GM23338 (cell line): ENCODE measurements around the gene CHAD.

ENCODE experiments used
- EZH2 ChIP-seq: fragments of 200-600 bp; sonication (generic); IDR thresholded peaks from one replicate; pipeline ENCODE4 v1.8.0; 2017; ENCODE audit warnings: antibody characterized with exemption, mild to moderate bottlenecking, low read depth; ENCODE audit not compliant: unreplicated experiment
- EZH2phosphoT487 ChIP-seq: fragments of 200-600 bp; sonication (generic); IDR thresholded peaks from one replicate; pipeline ENCODE4 v1.8.1; 2018; ENCODE audit warnings: antibody characterized with exemption; ENCODE audit not compliant: unreplicated experiment
- JUNB ChIP-seq: IDR thresholded peaks from one replicate; pipeline ENCODE4 v1.6.1; 2016; ENCODE audit warnings: antibody characterized with exemption; ENCODE audit not compliant: unreplicated experiment
- NANOG ChIP-seq: IDR thresholded peaks from 2 replicates; pipeline ENCODE4 v1.6.1; 2016; ENCODE audit warnings: antibody characterized with exemption, borderline replicate concordance
- POLR2AphosphoS5 ChIP-seq: IDR thresholded peaks from 2 replicates; pipeline ENCODE4 v1.6.1; 2016; ENCODE audit warnings: antibody characterized with exemption, low read depth
- ZNF331 ChIP-seq: fragments of 250-450 bp; sonication (Bioruptor Pico); IDR thresholded peaks from 2 replicates; pipeline ENCODE4 v1.5.0; 2020; ENCODE audit warnings: low read depth, mild to moderate bottlenecking, moderate library complexity
- TF ChIP-seq, protein P1 (sequence below), 2 experiments: fragments of 200-600 bp in 1 of 2; sonication (generic) in 1 of 2; conservative IDR thresholded peaks; 2 replicates each; pipeline versions ENCODE4 v1.5.1 to v1.6.1; 2016 to 2017; ENCODE audit warnings: antibody characterized with exemption in 2 of 2, low read depth in 2 of 2, mild to moderate bottlenecking in 2 of 2, moderate library complexity in 1 of 2
- TF ChIP-seq, protein P2 (sequence below): fragments of 250-450 bp; sonication (Bioruptor Pico); IDR thresholded peaks from 2 replicates; pipeline ENCODE4 v1.5.0; 2020; ENCODE audit warnings: mild to moderate bottlenecking, moderate library complexity
- TF ChIP-seq, protein P3 (sequence below): IDR thresholded peaks from one replicate; pipeline ENCODE4 v1.6.1; 2018; ENCODE audit warnings: antibody characterized with exemption; ENCODE audit not compliant: unreplicated experiment
- TF ChIP-seq, protein P4 (sequence below): IDR thresholded peaks from 2 replicates; pipeline ENCODE4 v1.6.1; 2016; ENCODE audit warnings: antibody characterized with exemption

DNA sequence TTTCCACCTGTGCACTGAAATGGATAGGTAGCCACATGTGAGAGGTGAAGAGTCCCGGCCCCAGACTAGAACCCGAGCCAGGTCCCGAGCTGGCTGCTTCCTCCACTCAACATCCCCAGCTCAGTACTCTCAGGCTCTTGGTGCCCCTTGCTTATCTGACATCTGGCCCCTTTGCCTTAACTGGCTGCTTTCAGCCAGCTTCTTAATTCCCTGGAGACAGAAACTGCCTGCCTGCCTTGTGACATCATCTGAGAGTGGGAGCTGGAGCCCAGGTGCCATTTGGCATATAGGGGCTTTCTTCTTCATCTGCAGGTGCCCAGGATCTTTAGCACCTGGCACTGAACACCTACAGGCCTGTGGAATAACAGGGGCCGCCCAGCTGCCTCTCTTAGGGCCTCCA is 8.9 kb downstream of the CHAD start:
- TF ChIP-seq, protein P1, sequence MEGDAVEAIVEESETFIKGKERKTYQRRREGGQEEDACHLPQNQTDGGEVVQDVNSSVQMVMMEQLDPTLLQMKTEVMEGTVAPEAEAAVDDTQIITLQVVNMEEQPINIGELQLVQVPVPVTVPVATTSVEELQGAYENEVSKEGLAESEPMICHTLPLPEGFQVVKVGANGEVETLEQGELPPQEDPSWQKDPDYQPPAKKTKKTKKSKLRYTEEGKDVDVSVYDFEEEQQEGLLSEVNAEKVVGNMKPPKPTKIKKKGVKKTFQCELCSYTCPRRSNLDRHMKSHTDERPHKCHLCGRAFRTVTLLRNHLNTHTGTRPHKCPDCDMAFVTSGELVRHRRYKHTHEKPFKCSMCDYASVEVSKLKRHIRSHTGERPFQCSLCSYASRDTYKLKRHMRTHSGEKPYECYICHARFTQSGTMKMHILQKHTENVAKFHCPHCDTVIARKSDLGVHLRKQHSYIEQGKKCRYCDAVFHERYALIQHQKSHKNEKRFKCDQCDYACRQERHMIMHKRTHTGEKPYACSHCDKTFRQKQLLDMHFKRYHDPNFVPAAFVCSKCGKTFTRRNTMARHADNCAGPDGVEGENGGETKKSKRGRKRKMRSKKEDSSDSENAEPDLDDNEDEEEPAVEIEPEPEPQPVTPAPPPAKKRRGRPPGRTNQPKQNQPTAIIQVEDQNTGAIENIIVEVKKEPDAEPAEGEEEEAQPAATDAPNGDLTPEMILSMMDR (conservative IDR thresholded peaks at IDR 0.05; ENCODE audit: low read depth in 2 of 2) = no peak
- TF ChIP-seq, protein P2, sequence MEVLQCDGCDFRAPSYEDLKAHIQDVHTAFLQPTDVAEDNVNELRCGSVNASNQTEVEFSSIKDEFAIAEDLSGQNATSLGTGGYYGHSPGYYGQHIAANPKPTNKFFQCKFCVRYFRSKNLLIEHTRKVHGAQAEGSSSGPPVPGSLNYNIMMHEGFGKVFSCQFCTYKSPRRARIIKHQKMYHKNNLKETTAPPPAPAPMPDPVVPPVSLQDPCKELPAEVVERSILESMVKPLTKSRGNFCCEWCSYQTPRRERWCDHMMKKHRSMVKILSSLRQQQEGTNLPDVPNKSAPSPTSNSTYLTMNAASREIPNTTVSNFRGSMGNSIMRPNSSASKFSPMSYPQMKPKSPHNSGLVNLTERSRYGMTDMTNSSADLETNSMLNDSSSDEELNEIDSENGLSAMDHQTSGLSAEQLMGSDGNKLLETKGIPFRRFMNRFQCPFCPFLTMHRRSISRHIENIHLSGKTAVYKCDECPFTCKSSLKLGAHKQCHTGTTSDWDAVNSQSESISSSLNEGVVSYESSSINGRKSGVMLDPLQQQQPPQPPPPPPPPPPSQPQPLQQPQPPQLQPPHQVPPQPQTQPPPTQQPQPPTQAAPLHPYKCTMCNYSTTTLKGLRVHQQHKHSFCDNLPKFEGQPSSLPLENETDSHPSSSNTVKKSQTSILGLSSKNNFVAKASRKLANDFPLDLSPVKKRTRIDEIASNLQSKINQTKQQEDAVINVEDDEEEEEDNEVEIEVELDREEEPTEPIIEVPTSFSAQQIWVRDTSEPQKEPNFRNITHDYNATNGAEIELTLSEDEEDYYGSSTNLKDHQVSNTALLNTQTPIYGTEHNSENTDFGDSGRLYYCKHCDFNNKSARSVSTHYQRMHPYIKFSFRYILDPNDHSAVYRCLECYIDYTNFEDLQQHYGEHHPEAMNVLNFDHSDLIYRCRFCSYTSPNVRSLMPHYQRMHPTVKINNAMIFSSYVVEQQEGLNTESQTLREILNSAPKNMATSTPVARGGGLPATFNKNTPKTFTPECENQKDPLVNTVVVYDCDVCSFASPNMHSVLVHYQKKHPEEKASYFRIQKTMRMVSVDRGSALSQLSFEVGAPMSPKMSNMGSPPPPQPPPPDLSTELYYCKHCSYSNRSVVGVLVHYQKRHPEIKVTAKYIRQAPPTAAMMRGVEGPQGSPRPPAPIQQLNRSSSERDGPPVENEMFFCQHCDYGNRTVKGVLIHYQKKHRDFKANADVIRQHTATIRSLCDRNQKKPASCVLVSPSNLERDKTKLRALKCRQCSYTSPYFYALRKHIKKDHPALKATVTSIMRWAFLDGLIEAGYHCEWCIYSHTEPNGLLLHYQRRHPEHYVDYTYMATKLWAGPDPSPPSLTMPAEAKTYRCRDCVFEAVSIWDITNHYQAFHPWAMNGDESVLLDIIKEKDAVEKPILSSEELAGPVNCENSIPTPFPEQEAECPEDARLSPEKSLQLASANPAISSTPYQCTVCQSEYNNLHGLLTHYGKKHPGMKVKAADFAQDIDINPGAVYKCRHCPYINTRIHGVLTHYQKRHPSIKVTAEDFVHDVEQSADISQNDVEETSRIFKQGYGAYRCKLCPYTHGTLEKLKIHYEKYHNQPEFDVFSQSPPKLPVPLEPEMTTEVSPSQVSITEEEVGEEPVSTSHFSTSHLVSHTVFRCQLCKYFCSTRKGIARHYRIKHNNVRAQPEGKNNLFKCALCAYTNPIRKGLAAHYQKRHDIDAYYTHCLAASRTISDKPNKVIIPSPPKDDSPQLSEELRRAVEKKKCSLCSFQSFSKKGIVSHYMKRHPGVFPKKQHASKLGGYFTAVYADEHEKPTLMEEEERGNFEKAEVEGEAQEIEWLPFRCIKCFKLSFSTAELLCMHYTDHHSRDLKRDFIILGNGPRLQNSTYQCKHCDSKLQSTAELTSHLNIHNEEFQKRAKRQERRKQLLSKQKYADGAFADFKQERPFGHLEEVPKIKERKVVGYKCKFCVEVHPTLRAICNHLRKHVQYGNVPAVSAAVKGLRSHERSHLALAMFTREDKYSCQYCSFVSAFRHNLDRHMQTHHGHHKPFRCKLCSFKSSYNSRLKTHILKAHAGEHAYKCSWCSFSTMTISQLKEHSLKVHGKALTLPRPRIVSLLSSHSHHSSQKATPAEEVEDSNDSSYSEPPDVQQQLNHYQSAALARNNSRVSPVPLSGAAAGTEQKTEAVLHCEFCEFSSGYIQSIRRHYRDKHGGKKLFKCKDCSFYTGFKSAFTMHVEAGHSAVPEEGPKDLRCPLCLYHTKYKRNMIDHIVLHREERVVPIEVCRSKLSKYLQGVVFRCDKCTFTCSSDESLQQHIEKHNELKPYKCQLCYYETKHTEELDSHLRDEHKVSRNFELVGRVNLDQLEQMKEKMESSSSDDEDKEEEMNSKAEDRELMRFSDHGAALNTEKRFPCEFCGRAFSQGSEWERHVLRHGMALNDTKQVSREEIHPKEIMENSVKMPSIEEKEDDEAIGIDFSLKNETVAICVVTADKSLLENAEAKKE (CRISPR knock-in tag) = no peak
- TF ChIP-seq, protein P3, sequence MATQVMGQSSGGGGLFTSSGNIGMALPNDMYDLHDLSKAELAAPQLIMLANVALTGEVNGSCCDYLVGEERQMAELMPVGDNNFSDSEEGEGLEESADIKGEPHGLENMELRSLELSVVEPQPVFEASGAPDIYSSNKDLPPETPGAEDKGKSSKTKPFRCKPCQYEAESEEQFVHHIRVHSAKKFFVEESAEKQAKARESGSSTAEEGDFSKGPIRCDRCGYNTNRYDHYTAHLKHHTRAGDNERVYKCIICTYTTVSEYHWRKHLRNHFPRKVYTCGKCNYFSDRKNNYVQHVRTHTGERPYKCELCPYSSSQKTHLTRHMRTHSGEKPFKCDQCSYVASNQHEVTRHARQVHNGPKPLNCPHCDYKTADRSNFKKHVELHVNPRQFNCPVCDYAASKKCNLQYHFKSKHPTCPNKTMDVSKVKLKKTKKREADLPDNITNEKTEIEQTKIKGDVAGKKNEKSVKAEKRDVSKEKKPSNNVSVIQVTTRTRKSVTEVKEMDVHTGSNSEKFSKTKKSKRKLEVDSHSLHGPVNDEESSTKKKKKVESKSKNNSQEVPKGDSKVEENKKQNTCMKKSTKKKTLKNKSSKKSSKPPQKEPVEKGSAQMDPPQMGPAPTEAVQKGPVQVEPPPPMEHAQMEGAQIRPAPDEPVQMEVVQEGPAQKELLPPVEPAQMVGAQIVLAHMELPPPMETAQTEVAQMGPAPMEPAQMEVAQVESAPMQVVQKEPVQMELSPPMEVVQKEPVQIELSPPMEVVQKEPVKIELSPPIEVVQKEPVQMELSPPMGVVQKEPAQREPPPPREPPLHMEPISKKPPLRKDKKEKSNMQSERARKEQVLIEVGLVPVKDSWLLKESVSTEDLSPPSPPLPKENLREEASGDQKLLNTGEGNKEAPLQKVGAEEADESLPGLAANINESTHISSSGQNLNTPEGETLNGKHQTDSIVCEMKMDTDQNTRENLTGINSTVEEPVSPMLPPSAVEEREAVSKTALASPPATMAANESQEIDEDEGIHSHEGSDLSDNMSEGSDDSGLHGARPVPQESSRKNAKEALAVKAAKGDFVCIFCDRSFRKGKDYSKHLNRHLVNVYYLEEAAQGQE = no peak
- TF ChIP-seq EZH2phosphoT487 (no peak), EZH2 (no peak), JUNB (no peak), POLR2AphosphoS5 (no peak), NANOG (no peak), ZNF331 (no peak)
- TF ChIP-seq, protein P4, sequence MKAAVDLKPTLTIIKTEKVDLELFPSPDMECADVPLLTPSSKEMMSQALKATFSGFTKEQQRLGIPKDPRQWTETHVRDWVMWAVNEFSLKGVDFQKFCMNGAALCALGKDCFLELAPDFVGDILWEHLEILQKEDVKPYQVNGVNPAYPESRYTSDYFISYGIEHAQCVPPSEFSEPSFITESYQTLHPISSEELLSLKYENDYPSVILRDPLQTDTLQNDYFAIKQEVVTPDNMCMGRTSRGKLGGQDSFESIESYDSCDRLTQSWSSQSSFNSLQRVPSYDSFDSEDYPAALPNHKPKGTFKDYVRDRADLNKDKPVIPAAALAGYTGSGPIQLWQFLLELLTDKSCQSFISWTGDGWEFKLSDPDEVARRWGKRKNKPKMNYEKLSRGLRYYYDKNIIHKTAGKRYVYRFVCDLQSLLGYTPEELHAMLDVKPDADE = no peak
